T-helper 9 cell (primary cell): Measurements from ENCODE around the gene CCSAP.
A peak's percentile ranks its signal among the peaks of the same experiment; 100 is the strongest.
"Not testable (repeated sequence)": the region's sequence is repeated elsewhere in the genome, so short reads cannot be mapped to it uniquely, and the experiment has no call there.

ENCODE experiments used
- DNase-seq: peaks from one replicate; pipeline ENCODE4 v3.0.0-alpha.2; 2020
- total RNA-seq, 2 donors: gene quantifications; one replicate each; lab custom pipeline; 2026; lab: John Stamatoyannopoulos, UW

Gene CCSAP, protein sequence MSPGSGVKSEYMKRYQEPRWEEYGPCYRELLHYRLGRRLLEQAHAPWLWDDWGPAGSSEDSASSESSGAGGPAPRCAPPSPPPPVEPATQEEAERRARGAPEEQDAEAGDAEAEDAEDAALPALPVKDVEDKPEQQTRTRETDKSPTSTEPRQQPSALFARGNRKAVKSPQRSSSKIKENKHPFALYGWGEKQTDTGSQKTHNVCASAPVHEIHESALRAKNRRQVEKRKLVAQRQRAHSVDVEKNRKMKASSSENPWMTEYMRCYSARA
- total RNA-seq: 31.5 to 78.9 reads per million in 2 donors

- DNase-seq: peak; percentile 78
These were observed at the start of gene CCSAP for GRCh38 chr1:229342656-229343569. CCSAP (minus strand) TSS chr1:229343047; CDS start chr1:229342465, 582 bp downstream.

- no peak for DNase-seq
These were observed 47.3 kb upstream of the CCSAP start for GRCh38 chr1:229390130-229390529.

DNA sequence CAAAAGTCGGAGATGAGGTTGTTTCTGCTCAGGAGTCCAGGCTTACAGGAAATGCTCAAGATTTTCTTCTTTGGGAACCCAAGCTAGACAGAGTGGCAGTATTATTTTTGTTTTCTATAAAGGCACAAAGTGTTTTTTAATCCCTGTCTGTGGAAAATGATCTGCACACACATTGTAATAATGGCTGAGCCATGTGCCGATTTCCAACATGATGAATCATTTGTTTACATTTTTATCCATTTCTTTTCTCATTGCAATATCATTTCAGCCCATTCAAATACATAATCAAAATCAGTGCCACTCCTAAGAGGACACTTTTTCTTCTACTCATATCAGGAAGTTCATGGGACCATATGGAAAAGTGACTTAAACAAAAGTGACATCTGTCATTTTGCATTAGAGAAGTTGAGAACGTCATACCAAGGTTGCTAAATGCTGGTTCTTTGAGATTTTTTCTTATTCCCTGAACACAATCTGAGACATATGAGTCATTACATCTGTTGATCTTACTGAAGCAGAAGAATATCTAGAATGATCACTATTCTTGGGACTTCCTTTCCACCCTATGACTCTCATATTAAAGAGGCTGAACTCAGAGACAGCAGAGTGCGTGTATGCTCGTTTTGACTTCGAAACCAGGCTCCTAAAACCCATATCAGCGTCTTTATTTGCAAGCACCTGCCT, 46.2 kb upstream of the CCSAP start:
- no peak for DNase-seq

DNA sequence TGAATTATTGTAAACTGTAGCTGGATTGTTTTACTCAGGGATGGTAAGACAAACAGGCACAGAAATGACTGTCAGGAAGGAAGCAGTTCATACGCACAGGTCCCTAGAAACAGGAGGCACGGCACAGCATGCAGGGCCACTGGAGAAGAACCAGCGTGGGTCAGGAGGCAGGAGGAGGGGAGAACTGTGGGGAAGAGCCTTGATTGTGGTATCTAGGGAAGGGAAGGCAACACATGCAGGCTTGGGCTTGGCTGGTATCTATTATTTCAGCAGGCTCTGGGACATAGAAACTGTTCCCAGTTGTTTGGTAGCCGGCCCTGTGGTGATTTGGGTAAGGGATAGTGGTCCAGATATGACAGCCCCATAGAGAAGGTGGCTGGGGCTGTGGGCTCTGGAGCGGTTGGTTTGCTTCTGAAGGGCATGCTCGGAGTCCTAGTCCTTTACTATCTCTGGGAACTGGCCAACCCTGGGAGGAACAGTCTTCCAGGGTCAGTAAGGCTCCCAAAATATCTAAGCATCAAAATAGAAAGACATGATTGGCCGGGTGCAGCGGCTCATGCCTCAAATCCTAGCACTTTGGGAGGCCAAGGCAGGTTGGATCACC, 43.1 kb upstream of the CCSAP start:
- DNase-seq: no peak

- no peak for DNase-seq
These were observed 42.0 kb upstream of the CCSAP start for GRCh38 chr1:229384822-229385221.

- no peak for DNase-seq
These were observed 41.1 kb upstream of the CCSAP start for GRCh38 chr1:229383961-229384360.

DNA sequence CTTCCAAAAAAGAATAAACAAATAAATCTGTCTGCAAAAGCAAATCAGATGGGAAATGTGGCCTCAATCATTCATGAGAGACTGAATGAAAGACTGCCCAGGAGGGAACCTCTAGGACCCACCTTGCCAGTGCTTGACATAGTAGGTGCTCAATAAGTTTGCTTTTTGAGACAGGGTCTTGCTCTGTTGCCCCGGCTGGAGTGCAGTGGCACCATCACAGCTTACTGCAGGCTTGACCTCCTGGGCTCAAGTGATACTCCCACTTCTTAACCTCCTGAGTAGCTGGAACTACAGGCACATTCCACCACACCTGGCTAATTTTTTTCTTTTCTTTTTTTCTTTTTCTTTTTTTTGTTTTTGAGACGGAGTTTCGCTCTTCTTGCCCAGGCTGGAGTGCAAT, 40.3 kb upstream of the CCSAP start:
- no peak for DNase-seq

DNA sequence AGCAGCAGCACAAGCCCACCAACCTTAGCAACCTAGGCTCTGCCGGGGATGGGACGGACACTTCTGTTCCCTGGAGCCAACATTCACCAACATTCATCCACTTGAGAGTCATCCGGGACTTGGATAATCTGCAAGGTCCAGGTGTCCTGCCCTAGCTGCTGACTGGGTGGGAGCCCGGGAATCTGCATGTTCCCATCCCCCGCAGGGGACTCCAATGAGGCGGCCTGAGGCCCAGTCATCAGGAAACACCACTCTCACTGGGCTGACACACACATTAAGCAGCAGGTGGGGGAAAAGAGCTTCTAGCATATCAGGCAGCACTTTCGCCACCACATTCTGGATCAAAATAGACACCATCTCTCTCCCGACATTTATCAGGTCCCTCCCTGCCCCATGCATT, 38.4 kb upstream of the CCSAP start:
- DNase-seq: no peak

DNA sequence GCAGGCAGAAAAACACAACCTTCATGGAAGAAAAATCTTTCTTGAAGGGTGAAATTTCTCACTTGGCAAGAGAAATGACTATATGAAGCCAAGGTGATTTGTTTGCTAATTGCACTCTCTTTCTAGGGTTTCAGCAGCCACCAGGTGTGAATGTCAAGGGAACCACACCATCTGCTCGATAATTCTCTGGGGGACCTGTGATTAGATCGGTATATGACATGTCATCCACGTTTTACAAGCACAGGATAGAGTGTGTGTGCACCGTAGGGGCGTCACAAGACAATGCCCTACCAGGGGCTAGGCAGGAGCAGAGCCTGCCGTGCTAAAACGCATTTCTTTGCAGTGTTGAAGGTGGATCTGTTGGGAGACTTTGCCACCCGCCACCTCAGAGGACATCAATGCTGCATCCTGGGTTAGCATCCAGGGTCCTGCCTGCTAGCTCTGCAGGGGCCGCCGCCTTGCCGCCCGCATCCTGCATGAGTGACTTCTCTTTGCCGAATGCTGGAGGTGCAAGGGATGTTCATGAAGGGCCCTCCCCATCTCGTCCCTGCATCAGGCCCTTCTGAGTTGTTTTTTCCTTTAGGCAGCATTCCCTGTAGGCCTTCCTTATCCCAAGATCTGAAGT, 37.8 kb upstream of the CCSAP start:
- DNase-seq: no peak

- DNase-seq: no peak
These were observed 37.0 kb upstream of the CCSAP start for GRCh38 chr1:229379846-229380245.

GRCh38 chr1:229378586-229379367, 35.9 kb upstream of the CCSAP start:
- DNase-seq: no peak

GRCh38 chr1:229378035-229378434, 35.2 kb upstream of the CCSAP start:
- DNase-seq: not testable (repeated sequence)

GRCh38 chr1:229377429-229377828, 34.6 kb upstream of the CCSAP start:
- DNase-seq: no peak

GRCh38 chr1:229376521-229376920, 33.7 kb upstream of the CCSAP start:
- no peak for DNase-seq

GRCh38 chr1:229374485-229374884, 31.6 kb upstream of the CCSAP start:
- no peak for DNase-seq

DNA sequence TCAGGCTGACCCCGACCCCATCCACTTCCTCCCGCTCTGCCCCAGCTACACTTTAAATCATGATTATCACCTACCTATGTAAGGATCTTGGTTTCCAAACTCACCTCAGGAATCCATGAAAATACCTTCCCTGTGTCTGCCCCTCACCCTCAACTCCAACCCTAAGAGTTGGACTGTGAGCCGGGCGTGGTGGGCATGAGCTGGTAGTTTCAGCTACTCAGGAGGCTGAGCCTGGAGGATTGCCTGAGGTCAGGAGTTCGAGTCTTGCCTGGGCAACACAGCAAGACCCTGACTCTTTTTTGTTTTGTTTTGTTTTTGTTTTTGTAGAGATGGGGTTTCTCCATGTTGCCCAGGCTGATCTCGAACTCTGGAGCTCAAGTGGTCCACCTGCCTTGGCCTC, 30.5 kb upstream of the CCSAP start:
- no peak for DNase-seq

DNA sequence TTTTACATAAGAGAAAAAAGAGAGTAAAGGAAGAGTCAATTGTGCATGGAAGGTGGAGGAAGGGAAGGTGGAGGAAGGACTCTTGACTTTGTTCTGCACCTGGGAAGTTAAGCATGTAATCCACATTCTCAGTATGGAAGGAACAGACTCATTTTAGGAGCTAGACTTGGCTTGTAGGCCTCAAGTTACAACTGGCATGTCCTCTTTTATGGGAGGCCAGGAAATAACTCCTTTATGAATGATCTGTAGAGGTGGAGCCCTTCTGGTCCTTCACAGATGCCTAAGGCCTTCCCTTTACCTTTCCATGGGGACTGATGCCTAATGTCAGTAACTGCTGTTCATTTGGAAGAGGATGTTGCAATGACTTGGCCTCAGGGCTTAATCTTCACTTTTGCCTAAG, 29.4 kb upstream of the CCSAP start:
- DNase-seq: no peak

DNA sequence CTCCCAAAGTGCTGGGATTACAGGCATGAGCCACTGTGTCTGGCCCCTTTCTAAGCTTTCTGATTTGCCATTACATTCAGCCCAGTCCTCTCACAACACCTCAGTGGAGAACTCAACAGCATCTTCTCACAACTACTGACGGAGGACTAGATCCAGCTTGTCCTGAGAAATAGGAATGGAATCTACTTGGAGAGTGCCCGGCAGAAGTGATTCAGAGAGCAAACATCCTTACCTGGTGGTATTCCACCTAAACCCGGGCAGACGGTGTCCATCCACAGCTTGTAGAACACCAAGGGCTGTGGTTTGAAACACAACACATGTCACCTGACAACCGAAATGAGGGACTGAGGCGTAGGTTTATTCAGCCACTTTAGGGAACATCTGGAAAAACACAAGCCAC, 28.8 kb upstream of the CCSAP start:
- DNase-seq: no peak

DNA sequence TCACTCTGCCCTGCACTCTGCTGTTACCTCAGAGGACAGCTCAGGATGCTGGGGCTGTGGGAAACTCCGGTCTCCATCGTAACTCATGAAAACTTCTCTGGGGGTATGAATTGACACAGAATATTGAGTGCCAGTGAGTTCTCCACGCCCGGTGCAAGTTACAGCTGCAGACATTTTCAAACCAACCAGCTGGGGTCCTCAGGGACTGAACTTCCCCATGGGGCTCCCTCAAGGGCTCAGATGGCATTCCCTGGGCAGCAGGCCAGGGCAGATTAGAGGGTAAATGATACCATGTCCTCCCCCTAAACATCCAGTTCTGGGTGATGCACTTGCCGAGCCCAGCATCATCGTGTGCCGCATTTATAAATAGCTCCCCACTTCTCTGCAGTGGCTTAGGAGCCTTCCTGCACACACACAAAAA, 27.8 kb upstream of the CCSAP start:
- DNase-seq: no peak

- DNase-seq: no peak
These were observed 25.5 kb upstream of the CCSAP start for GRCh38 chr1:229368347-229368746.

DNA sequence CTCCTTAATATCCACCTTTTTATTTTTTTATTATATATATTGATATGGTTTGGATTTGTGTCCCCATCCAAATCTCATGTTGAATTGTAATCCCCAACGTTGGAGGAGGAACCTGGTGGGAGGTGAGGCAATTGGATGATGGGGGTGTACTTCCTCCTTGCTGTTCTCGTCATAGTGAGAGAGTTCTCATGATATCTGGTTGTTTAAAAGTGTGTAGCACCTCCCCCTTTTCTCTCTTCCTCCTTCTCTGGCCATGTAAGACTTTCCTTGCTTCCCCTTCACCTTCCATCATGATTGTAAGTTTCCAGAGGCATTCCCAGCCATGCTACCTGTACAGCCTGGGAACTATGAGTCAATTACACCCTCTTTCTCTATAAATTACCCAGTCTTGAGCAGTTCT, 22.7 kb upstream of the CCSAP start:
- no peak for DNase-seq
